ENCODE measurements around the gene ZNF32. TPM values are rescaled to one million over a fixed set of nuclear protein-coding genes. Genes with fewer than 3 reads are reported as not detected.

The ZNF32 gene
- total RNA-seq, 2 experiments from 2014 or later = 18.7 to 19.5 TPM

- Mint-ChIP-seq H3K27me3 (peaks cover 26% of the 10 kb centered on the region), H3K27ac (no peak overlapping the region), H3K9me3 (no peaks in the 10 kb centered on the region), H3K36me3 (ENCODE audit: low read depth) (no peaks in the 10 kb centered on the region), H3K4me3 (peak overlapping the region; percentile 54), H3K4me1 (ENCODE audit: low read depth) (peaks cover 6% of the 10 kb centered on the region)
- Histone ChIP-seq H3K4me3 (ENCODE audit: low read length) (no peak overlapping the region), H3K36me3 (ENCODE audit: insufficient read depth, low read length) (no peaks in the 10 kb centered on the region), H3K27ac (ENCODE audit: low read depth in 1 of 2, low read length in 2 of 2) (no peak overlapping the region), H3K4me1 (ENCODE audit: insufficient read depth, low read length) (peaks cover 14% of the 10 kb centered on the region), H3K9me3 (ENCODE audit: control insufficient read depth in 1 of 2, insufficient read depth in 1 of 2, low read length in 2 of 2) (peaks cover 0 to 3% of the 10 kb centered on the region in 2 experiments), H3K27me3 (ENCODE audit: control insufficient read depth in 1 of 2, insufficient read depth in 2 of 2, low read length in 2 of 2) (peaks cover 7 to 12% of the 10 kb centered on the region in 2 experiments)
- POLR2A ChIA-PET = no interaction called here
- ATAC-seq (ENCODE audit: poor library complexity) (no peak), DNase-seq (no peak)
- CTCF ChIA-PET = interaction anchor here (0.7 kb wide), 1 partner anchor 569 kb away, joined by 3 read pairs; no protein-coding TSS in a partner anchor
- intact Hi-C loops (cut with DNase I, micrococcal nuclease) = no loop called here
- TF ChIP-seq, protein P1, sequence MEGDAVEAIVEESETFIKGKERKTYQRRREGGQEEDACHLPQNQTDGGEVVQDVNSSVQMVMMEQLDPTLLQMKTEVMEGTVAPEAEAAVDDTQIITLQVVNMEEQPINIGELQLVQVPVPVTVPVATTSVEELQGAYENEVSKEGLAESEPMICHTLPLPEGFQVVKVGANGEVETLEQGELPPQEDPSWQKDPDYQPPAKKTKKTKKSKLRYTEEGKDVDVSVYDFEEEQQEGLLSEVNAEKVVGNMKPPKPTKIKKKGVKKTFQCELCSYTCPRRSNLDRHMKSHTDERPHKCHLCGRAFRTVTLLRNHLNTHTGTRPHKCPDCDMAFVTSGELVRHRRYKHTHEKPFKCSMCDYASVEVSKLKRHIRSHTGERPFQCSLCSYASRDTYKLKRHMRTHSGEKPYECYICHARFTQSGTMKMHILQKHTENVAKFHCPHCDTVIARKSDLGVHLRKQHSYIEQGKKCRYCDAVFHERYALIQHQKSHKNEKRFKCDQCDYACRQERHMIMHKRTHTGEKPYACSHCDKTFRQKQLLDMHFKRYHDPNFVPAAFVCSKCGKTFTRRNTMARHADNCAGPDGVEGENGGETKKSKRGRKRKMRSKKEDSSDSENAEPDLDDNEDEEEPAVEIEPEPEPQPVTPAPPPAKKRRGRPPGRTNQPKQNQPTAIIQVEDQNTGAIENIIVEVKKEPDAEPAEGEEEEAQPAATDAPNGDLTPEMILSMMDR (IDR thresholded peaks at IDR 0.05) = no peak
These were observed 39.7 kb upstream of the ZNF32 start for GRCh38 chr10:43688348-43688892.

DNA sequence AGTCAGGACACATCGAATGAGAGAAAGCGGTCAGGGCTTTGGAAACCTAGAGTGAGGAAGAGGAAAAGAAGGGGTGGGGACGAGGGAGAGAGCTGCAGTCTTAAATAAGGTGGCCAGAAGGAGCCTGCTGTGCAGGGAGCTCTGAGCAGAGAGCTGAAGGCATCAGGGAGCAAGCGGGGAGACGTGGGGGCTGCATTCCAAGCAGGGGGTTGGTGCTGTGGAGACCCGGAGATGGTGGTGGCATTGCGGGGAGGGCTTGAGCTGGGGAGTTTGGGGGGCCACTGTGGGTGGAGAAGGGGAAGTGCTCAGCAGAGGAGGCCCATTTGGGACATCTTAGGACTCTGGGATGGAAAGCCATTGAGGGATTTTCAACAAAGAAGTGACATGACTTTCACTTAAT is 38.7 kb upstream of the ZNF32 start:
- Mint-ChIP-seq H3K9me3 (no peaks in the 10 kb centered on the region), H3K27me3 (peaks cover 28% of the 10 kb centered on the region), H3K4me3 (peak overlapping the region; percentile 67), H3K27ac (no peak overlapping the region), H3K4me1 (ENCODE audit: low read depth) (peaks cover 6% of the 10 kb centered on the region), H3K36me3 (ENCODE audit: low read depth) (no peaks in the 10 kb centered on the region)
- H3K27ac ChIP-seq (ENCODE audit: low read depth in 1 of 2, low read length in 2 of 2) = no peak overlapping the region
- no peak for DNase-seq
- peaks cover 0 to 3% of the 10 kb centered on the region in 2 experiments for H3K9me3 ChIP-seq (ENCODE audit: control insufficient read depth in 1 of 2, insufficient read depth in 1 of 2, low read length in 2 of 2)
- intact Hi-C loops (cut with DNase I, micrococcal nuclease) = no loop called here
- no peak for ATAC-seq (ENCODE audit: poor library complexity)
- H3K4me3 ChIP-seq (ENCODE audit: low read length) = no peak overlapping the region
- CTCF ChIA-PET = no interaction called here
- no peaks in the 10 kb centered on the region for H3K36me3 ChIP-seq (ENCODE audit: insufficient read depth, low read length)
- TF ChIP-seq, protein P1 (IDR thresholded peaks at IDR 0.05) = no peak
- peaks cover 5 to 12% of the 10 kb centered on the region in 2 experiments for H3K27me3 ChIP-seq (ENCODE audit: control insufficient read depth in 1 of 2, insufficient read depth in 2 of 2, low read length in 2 of 2)
- peaks cover 14% of the 10 kb centered on the region for H3K4me1 ChIP-seq (ENCODE audit: insufficient read depth, low read length)
- POLR2A ChIA-PET = no interaction called here

GRCh38 chr10:43686414-43686813 is 37.7 kb upstream of the ZNF32 start:
- H3K27me3 ChIP-seq (ENCODE audit: control insufficient read depth in 1 of 2, insufficient read depth in 2 of 2, low read length in 2 of 2) = peaks cover 2 to 4% of the 10 kb centered on the region in 2 experiments
- peaks cover 0 to 3% of the 10 kb centered on the region in 2 experiments for H3K9me3 ChIP-seq (ENCODE audit: control insufficient read depth in 1 of 2, insufficient read depth in 1 of 2, low read length in 2 of 2)
- H3K27me3 Mint-ChIP-seq = peaks cover 35% of the 10 kb centered on the region
- peak overlapping the region; percentile 21 for H3K4me3 Mint-ChIP-seq
- no peak for DNase-seq
- no peaks in the 10 kb centered on the region for H3K9me3 Mint-ChIP-seq
- no peaks in the 10 kb centered on the region for H3K36me3 ChIP-seq (ENCODE audit: insufficient read depth, low read length)
- H3K36me3 Mint-ChIP-seq (ENCODE audit: low read depth) = no peaks in the 10 kb centered on the region
- H3K4me1 ChIP-seq (ENCODE audit: insufficient read depth, low read length) = peaks cover 14% of the 10 kb centered on the region
- no peak overlapping the region for H3K27ac ChIP-seq (ENCODE audit: low read depth in 1 of 2, low read length in 2 of 2)
- TF ChIP-seq, protein P1 (IDR thresholded peaks at IDR 0.05) = no peak
- no peak overlapping the region for H3K27ac Mint-ChIP-seq
- intact Hi-C loops (cut with DNase I, micrococcal nuclease) = no loop called here
- ChIA-PET POLR2A (no interaction called here), CTCF (no interaction called here)
- peaks cover 6% of the 10 kb centered on the region for H3K4me1 Mint-ChIP-seq (ENCODE audit: low read depth)
- ATAC-seq (ENCODE audit: poor library complexity) = no peak
- no peak overlapping the region for H3K4me3 ChIP-seq (ENCODE audit: low read length)

Measured in CD4-positive, alpha-beta T cell (primary cell).